HEK293 (cell line): Measurements from ENCODE around the gene FILIP1.
A peak's percentile ranks its signal among the peaks of the same experiment; 100 is the strongest.

Experiments
- GLI2 ChIP-seq: fragments of 450-650 bp; formaldehyde crosslinking; IDR thresholded peaks from 2 replicates; pipeline ENCODE4; 2017; ENCODE audit warnings: missing biosample characterization, missing genetic modification characterization, low read depth, borderline replicate concordance
- GLIS2 ChIP-seq: fragments of 450-650 bp; formaldehyde crosslinking; IDR thresholded peaks from 2 replicates; pipeline ENCODE4 v1.5.1; 2016; ENCODE audit warnings: missing biosample characterization, missing genetic modification characterization
- HOXD13 ChIP-seq: sonication (generic); formaldehyde crosslinking; IDR thresholded peaks from 2 replicates; pipeline ENCODE4 v1.8.0; 2022; ENCODE audit warnings: missing genetic modification reagents, borderline replicate concordance
- IKZF3 ChIP-seq: fragments of 450-650 bp; IDR thresholded peaks from 2 replicates; pipeline ENCODE4 v1.5.0; 2018; ENCODE audit warnings: missing biosample characterization, mild to moderate bottlenecking, missing genetic modification characterization, moderate library complexity
- RBAK ChIP-seq: fragments of 450-650 bp; formaldehyde crosslinking; IDR thresholded peaks from 2 replicates; pipeline ENCODE4 v1.5.1; 2016; ENCODE audit warnings: missing biosample characterization, missing genetic modification characterization
- REPIN1 ChIP-seq: fragments of 450-650 bp; formaldehyde crosslinking; IDR thresholded peaks from 2 replicates; pipeline ENCODE4 v1.5.1; 2017; ENCODE audit warnings: missing biosample characterization, missing genetic modification characterization, low read depth
- SCRT2 ChIP-seq: fragments of 450-650 bp; formaldehyde crosslinking; IDR thresholded peaks from 2 replicates; pipeline ENCODE4 v1.5.1; 2016; ENCODE audit warnings: missing biosample characterization, missing genetic modification characterization
- SETDB1 ChIP-seq: IDR thresholded peaks from one replicate; pipeline ENCODE4 v1.6.1; 2017; ENCODE audit warnings: mild to moderate bottlenecking, low read length, moderate library complexity, mixed read lengths; ENCODE audit not compliant: insufficient read length
- ZBTB20 ChIP-seq: fragments of 450-650 bp; formaldehyde crosslinking; IDR thresholded peaks from 2 replicates; pipeline ENCODE4 v1.5.1; 2016; ENCODE audit warnings: missing biosample characterization, missing genetic modification characterization
- ZEB2 ChIP-seq: fragments of 450-650 bp; formaldehyde crosslinking; IDR thresholded peaks from 2 replicates; pipeline ENCODE4 v1.5.1; 2016; ENCODE audit warnings: missing biosample characterization, missing genetic modification characterization
- ZNF132 ChIP-seq: fragments of 450-650 bp; formaldehyde crosslinking; IDR thresholded peaks from 2 replicates; pipeline ENCODE4 v1.5.1; 2017; ENCODE audit warnings: missing biosample characterization, missing genetic modification characterization, borderline replicate concordance
- ZNF133 ChIP-seq: fragments of 450-650 bp; formaldehyde crosslinking; IDR thresholded peaks from 2 replicates; pipeline ENCODE4 v1.5.1; 2016; ENCODE audit warnings: missing biosample characterization, missing genetic modification characterization
- ZNF223 ChIP-seq: fragments of 450-650 bp; formaldehyde crosslinking; IDR thresholded peaks from 2 replicates; pipeline ENCODE4 v1.5.1; 2016; ENCODE audit warnings: missing biosample characterization, missing genetic modification characterization
- ZNF341 ChIP-seq: fragments of 450-650 bp; formaldehyde crosslinking; IDR thresholded peaks from 2 replicates; pipeline ENCODE4; 2016; ENCODE audit warnings: low read depth, missing biosample characterization, missing genetic modification characterization
- ZNF423 ChIP-seq: fragments of 450-650 bp; formaldehyde crosslinking; IDR thresholded peaks from 2 replicates; pipeline ENCODE4 v1.5.1; 2016; ENCODE audit warnings: missing biosample characterization, missing genetic modification characterization
- ZNF426 ChIP-seq: fragments of 450-650 bp; formaldehyde crosslinking; IDR thresholded peaks from 2 replicates; pipeline ENCODE4 v1.5.1; 2017; ENCODE audit warnings: missing biosample characterization, missing genetic modification characterization, mild to moderate bottlenecking, inconsistent platforms, moderate library complexity
- ZNF521 ChIP-seq: fragments of 450-650 bp; formaldehyde crosslinking; IDR thresholded peaks from 2 replicates; pipeline ENCODE4 v1.5.1; 2017; ENCODE audit warnings: missing biosample characterization, mild to moderate bottlenecking, missing genetic modification characterization
- ZNF544 ChIP-seq: fragments of 450-650 bp; formaldehyde crosslinking; IDR thresholded peaks from 2 replicates; pipeline ENCODE4 v1.5.0; 2017; ENCODE audit warnings: missing biosample characterization, missing genetic modification characterization
- ZNF600 ChIP-seq: fragments of 450-650 bp; formaldehyde crosslinking; IDR thresholded peaks from 2 replicates; pipeline ENCODE4 v1.5.1; 2016; ENCODE audit warnings: missing biosample characterization, missing genetic modification characterization
- ZNF624 ChIP-seq: fragments of 450-650 bp; formaldehyde crosslinking; IDR thresholded peaks from 2 replicates; pipeline ENCODE4 v1.5.1; 2017; ENCODE audit warnings: missing biosample characterization, missing genetic modification characterization
- ZNF777 ChIP-seq: fragments of 450-650 bp; formaldehyde crosslinking; IDR thresholded peaks from 2 replicates; pipeline ENCODE4 v1.5.1; 2017; ENCODE audit warnings: missing biosample characterization, missing genetic modification characterization, borderline replicate concordance
- ZNF785 ChIP-seq: fragments of 450-650 bp; formaldehyde crosslinking; IDR thresholded peaks from 2 replicates; pipeline ENCODE4 v1.5.1; 2016; ENCODE audit warnings: missing biosample characterization, missing genetic modification characterization
- ZNF791 ChIP-seq: fragments of 450-650 bp; formaldehyde crosslinking; IDR thresholded peaks from 2 replicates; pipeline ENCODE4 v1.5.1; 2016; ENCODE audit warnings: missing biosample characterization, missing genetic modification characterization
- ZNF792 ChIP-seq: fragments of 450-650 bp; formaldehyde crosslinking; IDR thresholded peaks from 2 replicates; pipeline ENCODE4 v1.5.1; 2016; ENCODE audit warnings: missing biosample characterization, missing genetic modification characterization
- ZNF837 ChIP-seq: fragments of 450-650 bp; formaldehyde crosslinking; IDR thresholded peaks from 2 replicates; pipeline ENCODE4 v1.5.1; 2016; ENCODE audit warnings: missing biosample characterization, missing genetic modification characterization
- ZNF843 ChIP-seq: fragments of 450-650 bp; formaldehyde crosslinking; IDR thresholded peaks from 2 replicates; pipeline ENCODE4 v1.5.1; 2016; ENCODE audit warnings: missing biosample characterization, missing genetic modification characterization
- ZSCAN16 ChIP-seq: fragments of 450-650 bp; formaldehyde crosslinking; IDR thresholded peaks from 2 replicates; pipeline ENCODE4 v1.5.1; 2016; ENCODE audit warnings: missing biosample characterization, missing genetic modification characterization
- ZXDB ChIP-seq: fragments of 450-650 bp; formaldehyde crosslinking; IDR thresholded peaks from 2 replicates; pipeline ENCODE4 v1.5.1; 2016; ENCODE audit warnings: missing biosample characterization, missing genetic modification characterization
- TF ChIP-seq, protein P1 (sequence below): fragments of 450-650 bp; formaldehyde crosslinking; IDR thresholded peaks from 2 replicates; pipeline ENCODE4 v1.5.1; 2016; ENCODE audit warnings: missing biosample characterization, missing genetic modification characterization
- TF ChIP-seq, protein P2 (sequence below): fragments of 450-650 bp; formaldehyde crosslinking; IDR thresholded peaks from 2 replicates; pipeline ENCODE4 v1.5.1; 2016; ENCODE audit warnings: missing biosample characterization, missing genetic modification characterization
- TF ChIP-seq, protein P3 (sequence below): fragments of 450-650 bp; formaldehyde crosslinking; IDR thresholded peaks from 2 replicates; pipeline ENCODE4 v1.5.1; 2017; ENCODE audit warnings: missing biosample characterization, mild to moderate bottlenecking, missing genetic modification characterization, moderate library complexity
- TF ChIP-seq, protein P4 (sequence below): fragments of 450-650 bp; formaldehyde crosslinking; IDR thresholded peaks from 2 replicates; pipeline ENCODE4 v1.5.1; 2016; ENCODE audit warnings: missing biosample characterization, missing genetic modification characterization

Gene FILIP1

DNA sequence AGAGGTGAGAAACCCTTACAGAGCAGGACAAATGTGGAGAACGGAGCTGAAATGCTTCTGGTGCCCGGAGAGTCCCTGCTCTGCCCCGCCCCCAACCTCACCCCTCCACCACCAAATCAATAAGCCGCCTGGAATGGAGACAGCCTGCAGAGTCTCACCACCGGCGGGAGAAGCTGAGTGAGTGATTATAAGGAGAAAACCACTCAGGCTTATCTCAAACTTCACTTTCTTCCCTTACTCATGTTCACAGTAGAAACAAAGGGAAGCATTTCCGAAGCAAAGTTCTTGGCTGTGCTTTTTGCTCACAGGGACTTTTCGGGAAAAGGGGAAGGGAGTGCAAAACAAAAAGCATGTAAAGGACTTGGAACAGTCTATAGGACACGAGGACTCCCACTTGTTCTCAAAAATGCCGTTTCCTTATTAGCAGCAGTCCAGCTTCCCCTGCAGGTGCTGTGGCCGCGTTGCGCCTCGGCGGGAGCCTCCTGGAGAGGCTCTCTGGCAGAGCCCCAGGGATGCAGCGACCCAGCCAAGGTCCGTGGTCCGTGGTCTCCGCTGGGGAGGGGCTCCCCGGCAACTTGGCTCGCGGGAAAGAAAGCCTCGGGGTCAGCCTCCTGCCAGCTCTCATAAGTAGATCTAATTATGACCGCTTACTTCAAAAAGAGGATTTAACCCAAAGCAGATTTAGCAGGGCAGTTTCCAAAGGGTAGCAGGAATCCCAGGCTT, 144.2 kb downstream of the FILIP1 start (continued):
- no peak for TF ChIP-seq HOXD13 (CRISPR knock-in tag)
- TF ChIP-seq ZNF544 (tag by site-specific recombination) = no peak
- TF ChIP-seq ZNF521 (tag by site-specific recombination) = no peak
- no peak for TF ChIP-seq ZNF133 (tag by site-specific recombination)
- TF ChIP-seq, protein P1, sequence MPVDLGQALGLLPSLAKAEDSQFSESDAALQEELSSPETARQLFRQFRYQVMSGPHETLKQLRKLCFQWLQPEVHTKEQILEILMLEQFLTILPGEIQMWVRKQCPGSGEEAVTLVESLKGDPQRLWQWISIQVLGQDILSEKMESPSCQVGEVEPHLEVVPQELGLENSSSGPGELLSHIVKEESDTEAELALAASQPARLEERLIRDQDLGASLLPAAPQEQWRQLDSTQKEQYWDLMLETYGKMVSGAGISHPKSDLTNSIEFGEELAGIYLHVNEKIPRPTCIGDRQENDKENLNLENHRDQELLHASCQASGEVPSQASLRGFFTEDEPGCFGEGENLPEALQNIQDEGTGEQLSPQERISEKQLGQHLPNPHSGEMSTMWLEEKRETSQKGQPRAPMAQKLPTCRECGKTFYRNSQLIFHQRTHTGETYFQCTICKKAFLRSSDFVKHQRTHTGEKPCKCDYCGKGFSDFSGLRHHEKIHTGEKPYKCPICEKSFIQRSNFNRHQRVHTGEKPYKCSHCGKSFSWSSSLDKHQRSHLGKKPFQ = no peak
- TF ChIP-seq ZSCAN16 = no peak
- TF ChIP-seq, protein P2, sequence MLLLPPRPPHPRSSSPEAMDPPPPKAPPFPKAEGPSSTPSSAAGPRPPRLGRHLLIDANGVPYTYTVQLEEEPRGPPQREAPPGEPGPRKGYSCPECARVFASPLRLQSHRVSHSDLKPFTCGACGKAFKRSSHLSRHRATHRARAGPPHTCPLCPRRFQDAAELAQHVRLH (tag by site-specific recombination) = no peak
- TF ChIP-seq ZNF624 = no peak
- peak; percentile 56; the same call in 1 of the 2 replicates for TF ChIP-seq SCRT2 (tag by site-specific recombination)
- TF ChIP-seq ZEB2 (tag by site-specific recombination) = peak; percentile 48; the same call in 1 of the 2 replicates
- no peak for TF ChIP-seq REPIN1 (tag by site-specific recombination)
- no peak for TF ChIP-seq GLI2 (tag by site-specific recombination)
- 0 out of 2 replicates have a peak, but pooled peaks have one; percentile 34 for TF ChIP-seq ZNF843 (tag by site-specific recombination)
- TF ChIP-seq ZNF837 (tag by site-specific recombination) = no peak
- no peak for TF ChIP-seq ZNF426 (tag by site-specific recombination)
- no peak for TF ChIP-seq ZNF223 (tag by site-specific recombination)
- TF ChIP-seq, protein P3, sequence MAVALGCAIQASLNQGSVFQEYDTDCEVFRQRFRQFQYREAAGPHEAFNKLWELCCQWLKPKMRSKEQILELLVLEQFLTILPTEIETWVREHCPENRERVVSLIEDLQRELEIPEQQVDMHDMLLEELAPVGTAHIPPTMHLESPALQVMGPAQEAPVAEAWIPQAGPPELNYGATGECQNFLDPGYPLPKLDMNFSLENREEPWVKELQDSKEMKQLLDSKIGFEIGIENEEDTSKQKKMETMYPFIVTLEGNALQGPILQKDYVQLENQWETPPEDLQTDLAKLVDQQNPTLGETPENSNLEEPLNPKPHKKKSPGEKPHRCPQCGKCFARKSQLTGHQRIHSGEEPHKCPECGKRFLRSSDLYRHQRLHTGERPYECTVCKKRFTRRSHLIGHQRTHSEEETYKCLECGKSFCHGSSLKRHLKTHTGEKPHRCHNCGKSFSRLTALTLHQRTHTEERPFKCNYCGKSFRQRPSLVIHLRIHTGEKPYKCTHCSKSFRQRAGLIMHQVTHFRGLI (tag by site-specific recombination) = no peak
- TF ChIP-seq ZNF132 = no peak
- no peak for TF ChIP-seq ZNF785
- no peak for TF ChIP-seq ZNF791 (tag by site-specific recombination)
- TF ChIP-seq ZNF792 (tag by site-specific recombination) = 0 out of 2 replicates have a peak, but pooled peaks have one; percentile 14
- TF ChIP-seq ZNF341 (tag by site-specific recombination) = peak; percentile 52; the same call in 1 of the 2 replicates
- TF ChIP-seq ZNF777 (tag by site-specific recombination) = no peak
- peak; percentile 77; the same call in 1 of the 2 replicates for TF ChIP-seq ZNF600 (tag by site-specific recombination)
- TF ChIP-seq ZNF423 (tag by site-specific recombination) = 0 out of 2 replicates have a peak, but pooled peaks have one; percentile 45
- TF ChIP-seq IKZF3 (tag by site-specific recombination) = peak; percentile 31; the same call in 1 of the 2 replicates
- TF ChIP-seq, protein P4, sequence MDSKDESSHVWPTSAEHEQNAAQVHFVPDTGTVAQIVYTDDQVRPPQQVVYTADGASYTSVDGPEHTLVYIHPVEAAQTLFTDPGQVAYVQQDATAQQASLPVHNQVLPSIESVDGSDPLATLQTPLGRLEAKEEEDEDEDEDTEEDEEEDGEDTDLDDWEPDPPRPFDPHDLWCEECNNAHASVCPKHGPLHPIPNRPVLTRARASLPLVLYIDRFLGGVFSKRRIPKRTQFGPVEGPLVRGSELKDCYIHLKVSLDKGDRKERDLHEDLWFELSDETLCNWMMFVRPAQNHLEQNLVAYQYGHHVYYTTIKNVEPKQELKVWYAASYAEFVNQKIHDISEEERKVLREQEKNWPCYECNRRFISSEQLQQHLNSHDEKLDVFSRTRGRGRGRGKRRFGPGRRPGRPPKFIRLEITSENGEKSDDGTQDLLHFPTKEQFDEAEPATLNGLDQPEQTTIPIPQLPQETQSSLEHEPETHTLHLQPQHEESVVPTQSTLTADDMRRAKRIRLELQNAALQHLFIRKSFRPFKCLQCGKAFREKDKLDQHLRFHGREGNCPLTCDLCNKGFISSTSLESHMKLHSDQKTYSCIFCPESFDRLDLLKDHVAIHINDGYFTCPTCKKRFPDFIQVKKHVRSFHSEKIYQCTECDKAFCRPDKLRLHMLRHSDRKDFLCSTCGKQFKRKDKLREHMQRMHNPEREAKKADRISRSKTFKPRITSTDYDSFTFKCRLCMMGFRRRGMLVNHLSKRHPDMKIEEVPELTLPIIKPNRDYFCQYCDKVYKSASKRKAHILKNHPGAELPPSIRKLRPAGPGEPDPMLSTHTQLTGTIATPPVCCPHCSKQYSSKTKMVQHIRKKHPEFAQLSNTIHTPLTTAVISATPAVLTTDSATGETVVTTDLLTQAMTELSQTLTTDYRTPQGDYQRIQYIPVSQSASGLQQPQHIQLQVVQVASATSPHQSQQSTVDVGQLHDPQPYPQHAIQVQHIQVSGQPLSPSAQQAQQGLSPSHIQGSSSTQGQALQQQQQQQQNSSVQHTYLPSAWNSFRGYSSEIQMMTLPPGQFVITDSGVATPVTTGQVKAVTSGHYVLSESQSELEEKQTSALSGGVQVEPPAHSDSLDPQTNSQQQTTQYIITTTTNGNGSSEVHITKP (tag by site-specific recombination) = peak; percentile 98
- TF ChIP-seq GLIS2 (tag by site-specific recombination) = peak; percentile 85
- TF ChIP-seq RBAK (tag by site-specific recombination) = no peak
- TF ChIP-seq ZXDB (tag by site-specific recombination) = peak; percentile 21; the same call in 1 of the 2 replicates
- peak; percentile 62 for TF ChIP-seq ZBTB20 (tag by site-specific recombination)
- no peak for TF ChIP-seq SETDB1
